ENCODE results near the gene GFOD1. TPM values are rescaled to one million over a fixed set of nuclear protein-coding genes. Genes with fewer than 3 reads are reported as not detected.
A peak's percentile ranks its signal among the peaks of the same experiment; 100 is the strongest.

Gene GFOD1
- total and polyA plus RNA-seq, 2 of the 4 experiments (the other 2 are of a cell fraction) = 1.8 to 3.4 TPM

- TF ChIP-seq CEBPB (IDR thresholded peaks at IDR 0.05; ENCODE audit: low read depth, low read length) (peak; percentile 65), RAD21 (IDR thresholded peaks at IDR 0.05; ENCODE audit: low read length) (no peak)
- no CpG with 5 or more reads among the region's 1 CpG for WGBS, 2 experiments (ENCODE audit: extremely low coverage in 2 of 2, insufficient read length in 1 of 2)
- Histone ChIP-seq H3K56ac (ENCODE audit: extremely low read depth, insufficient read depth, low read length) (no peak overlapping the region; the same call in 1 of the 2 replicates), H3K27ac (ENCODE audit: insufficient read depth, low read length) (no peak overlapping the region), H2BK120ac (ENCODE audit: low read depth, low read length) (no peak overlapping the region), H2BK5ac (ENCODE audit: low read depth, low read length, poor library complexity, severe bottlenecking) (no peak overlapping the region), H2BK20ac (ENCODE audit: low read depth, low read length) (no peak overlapping the region), H2AK9ac (replicated peaks; ENCODE audit: low read depth, low read length, poor library complexity) (no peak overlapping the region), H3K79me1 (ENCODE audit: low read depth in 1 of 2, low read length in 2 of 2) (0 out of 4 replicates have a peak, but pooled peaks cover 0 to 3% of the 10 kb centered on the region in 2 experiments), H3K23ac (ENCODE audit: low read depth, low read length) (no peak overlapping the region), H3K36me3 (ENCODE audit: control insufficient read depth, insufficient read depth, low read length) (peaks cover 25% of the 10 kb centered on the region), H3K27me3 (ENCODE audit: control insufficient read depth, insufficient read depth, low read length) (no peaks in the 10 kb centered on the region), H2AK5ac (ENCODE audit: low read depth, low read length) (no peak overlapping the region), H3K9me3 (ENCODE audit: control insufficient read depth, insufficient read depth, low read length) (no peaks in the 10 kb centered on the region), H3K4me3 (ENCODE audit: insufficient read depth, low read depth, low read length) (no peak overlapping the region), H4K20me1 (ENCODE audit: insufficient read depth, low read length) (no peaks in the 10 kb centered on the region), H4K5ac (ENCODE audit: low read depth, low read length) (no peak overlapping the region), H4K91ac (ENCODE audit: insufficient read depth, low read depth, low read length) (no peak overlapping the region), H4K8ac (ENCODE audit: low read depth in 2 of 2, low read length in 2 of 2) (no peak overlapping the region), H2AFZ (replicated peaks; ENCODE audit: low read length, poor library complexity) (no peak overlapping the region), H3K18ac (ENCODE audit: low read depth, low read length) (no peak overlapping the region), H3K14ac (replicated peaks; ENCODE audit: low read depth, low read length) (no peak overlapping the region), H3K4me1 (ENCODE audit: control insufficient read depth, insufficient read depth, low read length) (no peaks in the 10 kb centered on the region), H3K4me2 (ENCODE audit: low read depth, low read length) (no peak overlapping the region), H3K4ac (ENCODE audit: low read depth, low read length) (no peak overlapping the region), H2BK15ac (ENCODE audit: low read depth, low read length) (no peak overlapping the region), H3K9ac (ENCODE audit: low read depth, low read length) (no peak overlapping the region), H3K9me1 (ENCODE audit: insufficient read depth, low read length) (no peaks in the 10 kb centered on the region)
- BruUV-seq (replicated peaks) = no TSS peak
- dilution Hi-C loops (cut with HindIII; ENCODE audit: low sequenced_read_pairs, unreplicated experiment) (no loop called here), in situ Hi-C loops (cut with MboI; ENCODE audit: low sequenced_read_pairs) (no loop called here), intact Hi-C loops (cut with micrococcal nuclease) (loop anchor here (2.0 kb wide), 1 partner anchor 16 kb away; no protein-coding TSS in a partner anchor)
- POLR2A ChIA-PET (ENCODE audit: unreplicated experiment) = no interaction called here
- CTCF ChIA-PET = no interaction called here
- ATAC-seq (ENCODE audit: low read depth) (no peak), DNase-seq (no peak)
Observed at GRCh38 chr6:13311155-13311554, 176.2 kb downstream of the GFOD1 start.
